ENCODE data around the gene LDLRAD3. TPM values are rescaled to one million over a fixed set of nuclear protein-coding genes. Genes with fewer than 3 reads are reported as not detected.

Gene LDLRAD3
- total RNA-seq, 1 experiment from 2014 or later, result 28.1 TPM

- no peaks in the 10 kb centered on the region for H3K4me1 ChIP-seq (ENCODE audit: control insufficient read depth, insufficient read depth, low read length)
- ChIA-PET POLR2A (no interaction called here), CTCF (interaction anchor here (0.6 kb wide), 1 partner anchor 474 kb away, joined by 8 read pairs; no protein-coding TSS in a partner anchor)
- no peaks in the 10 kb centered on the region for H3K27me3 ChIP-seq (ENCODE audit: control insufficient read depth, insufficient read depth, low read length)
- ATAC-seq (no peak), DNase-seq (ENCODE audit: low read depth, low spot score) (no peak)
- no peak overlapping the region for H3K27ac ChIP-seq (ENCODE audit: low read length)
- no peaks in the 10 kb centered on the region for H3K9me3 ChIP-seq (ENCODE audit: control insufficient read depth, insufficient read depth, low read depth, low read length)
- TF ChIP-seq REST (IDR thresholded peaks at IDR 0.05; ENCODE audit: insufficient read depth in 1 of 2, low read depth in 2 of 2, low read length in 1 of 2) (no peak), SIN3A (IDR thresholded peaks at IDR 0.05; ENCODE audit: borderline replicate concordance, insufficient read depth, low read depth, low read length) (no peak), CTCF (IDR thresholded peaks at IDR 0.05) (no peak), POLR2AphosphoS5 (IDR thresholded peaks at IDR 0.05; ENCODE audit: low read depth, low read length) (no peak), TCF7L2 (IDR thresholded peaks at IDR 0.05; ENCODE audit: low read depth, low read length) (no peak)
- intact Hi-C loops (cut with micrococcal nuclease; ENCODE audit: unreplicated experiment), result no loop called here
- in situ Hi-C loops (cut with HindIII; ENCODE audit: low pct_unique_long_range_greater_than_20kb, low sequenced_read_pairs), result no loop called here
- no peaks in the 10 kb centered on the region for H3K36me3 ChIP-seq (ENCODE audit: control insufficient read depth, insufficient read depth, low read length)
- H3K4me3 ChIP-seq (ENCODE audit: low read depth in 2 of 2, low read length in 2 of 2), result no peak overlapping the region
- BruUV-seq (replicated peaks), result no TSS peak
These were observed 296.3 kb downstream of the LDLRAD3 start for GRCh38 chr11:36240173-36240572.

GRCh38 chr11:36240801-36241200, 296.9 kb downstream of the LDLRAD3 start:
- H3K4me3 ChIP-seq (ENCODE audit: low read depth in 2 of 2, low read length in 2 of 2), result no peak overlapping the region
- BruUV-seq (replicated peaks), result no TSS peak
- intact Hi-C loops (cut with micrococcal nuclease; ENCODE audit: unreplicated experiment), result no loop called here

More at GRCh38 chr11:36240801-36241200, 296.9 kb downstream of the LDLRAD3 start:
- Histone ChIP-seq H3K27ac (ENCODE audit: low read length) (no peak overlapping the region), H3K9me3 (ENCODE audit: control insufficient read depth, insufficient read depth, low read depth, low read length) (no peaks in the 10 kb centered on the region), H3K27me3 (ENCODE audit: control insufficient read depth, insufficient read depth, low read length) (no peaks in the 10 kb centered on the region), H3K4me1 (ENCODE audit: control insufficient read depth, insufficient read depth, low read length) (no peaks in the 10 kb centered on the region), H3K36me3 (ENCODE audit: control insufficient read depth, insufficient read depth, low read length) (no peaks in the 10 kb centered on the region)
- ATAC-seq (no peak), DNase-seq (ENCODE audit: low read depth, low spot score) (no peak)
- CTCF ChIA-PET, result no interaction called here
- in situ Hi-C loops (cut with HindIII; ENCODE audit: low pct_unique_long_range_greater_than_20kb, low sequenced_read_pairs), result no loop called here
- TF ChIP-seq POLR2AphosphoS5 (IDR thresholded peaks at IDR 0.05; ENCODE audit: low read depth, low read length) (no peak), SIN3A (IDR thresholded peaks at IDR 0.05; ENCODE audit: borderline replicate concordance, insufficient read depth, low read depth, low read length) (no peak), CTCF (IDR thresholded peaks at IDR 0.05) (no peak), TCF7L2 (IDR thresholded peaks at IDR 0.05; ENCODE audit: low read depth, low read length) (no peak), REST (IDR thresholded peaks at IDR 0.05; ENCODE audit: insufficient read depth in 1 of 2, low read depth in 2 of 2, low read length in 1 of 2) (no peak)
- POLR2A ChIA-PET, result no interaction called here

Measured in Panc1 (cell line).